PC-9 (cell line): Measurements from ENCODE around the gene IMMP2L. TPM values are rescaled to one million over a fixed set of nuclear protein-coding genes. Genes with fewer than 3 reads are reported as not detected.

Experiments
- BruUV-seq: library from RNA; stranded (reverse); fragments of 400-500 nt; replicated peaks from 2 replicates; lab custom pipeline; 2021; lab: Mats Ljungman, UMichigan
- CTCF ChIA-PET: fragments of 300-600 bp; sonication (Branson Sonifier 250); formaldehyde crosslinking; loops from one replicate; lab custom pipeline; 2022; ENCODE audit warnings: antibody characterized with exemption; lab: Charles Lee
- POLR2A ChIA-PET: fragments of 300-600 bp; sonication (Branson Sonifier 250); formaldehyde crosslinking; loops from one replicate; lab custom pipeline; 2022; ENCODE audit warnings: antibody characterized with exemption; ENCODE audit not compliant: unreplicated experiment; lab: Charles Lee
- DNase-seq, 2 experiments: peaks; one replicate each; pipeline versions ENCODE4 v3.0.0 to v3.0.0-alpha.2; 2015 to 2022; ENCODE audit warnings: mixed read lengths in 1 of 2
- H2AFZ ChIP-seq: fragments of 200-600 bp; sonication (generic); 2 replicates; pipeline ENCODE4 v1.8.1; 2017; ENCODE audit warnings: antibody characterized with exemption
- H3F3A ChIP-seq: fragments of 200-600 bp; sonication (generic); 2 replicates; pipeline ENCODE4 v1.8.1; 2017; ENCODE audit warnings: antibody characterized with exemption, mild to moderate bottlenecking, low read depth; ENCODE audit not compliant: insufficient read depth
- H3K27ac ChIP-seq: fragments of 200-600 bp; sonication (generic); 2 replicates; pipeline ENCODE4 v1.6.1; 2016; ENCODE audit warnings: mixed run types
- H3K27me3 ChIP-seq: fragments of 200-600 bp; sonication (generic); 2 replicates; pipeline ENCODE4 v1.6.1; 2016; ENCODE audit warnings: low read depth, mixed run types; ENCODE audit not compliant: insufficient read depth
- H3K36me3 ChIP-seq: fragments of 200-600 bp; sonication (generic); 2 replicates; pipeline ENCODE4 v1.6.1; 2016; ENCODE audit warnings: low read depth, mixed run types
- H3K4me1 ChIP-seq: fragments of 200-600 bp; sonication (generic); replicated peaks from 2 replicates; pipeline ENCODE4 v1.6.1; 2016; ENCODE audit warnings: mixed run types; ENCODE audit not compliant: insufficient read depth
- H3K4me2 ChIP-seq: fragments of 200-600 bp; sonication (generic); 2 replicates; pipeline ENCODE4 v1.6.1; 2017; ENCODE audit warnings: mixed run types
- H3K4me3 ChIP-seq: fragments of 200-600 bp; sonication (generic); 2 replicates; pipeline ENCODE4 v1.6.1; 2016; ENCODE audit warnings: mixed run types
- H3K79me2 ChIP-seq: fragments of 200-600 bp; sonication (generic); 2 replicates; pipeline ENCODE4 v1.6.1; 2017; ENCODE audit warnings: low read depth, mixed run types
- H3K9me2 ChIP-seq: fragments of 200-600 bp; sonication (generic); 2 replicates; pipeline ENCODE4 v1.8.1; 2017; ENCODE audit warnings: mild to moderate bottlenecking; ENCODE audit not compliant: insufficient read depth
- H3K9me3 ChIP-seq: fragments of 200-600 bp; sonication (generic); 2 replicates; pipeline ENCODE4 v1.8.1; 2016; ENCODE audit warnings: low read depth; ENCODE audit not compliant: insufficient read depth
- H4K20me1 ChIP-seq: fragments of 200-600 bp; sonication (generic); 2 replicates; pipeline ENCODE4 v1.8.1; 2017; ENCODE audit not compliant: insufficient read depth
- CTCF ChIP-seq: fragments of 200-600 bp; sonication (generic); conservative IDR thresholded peaks from 2 replicates; pipeline ENCODE4 v1.6.1; 2017; ENCODE audit warnings: mixed run types, antibody characterized with exemption, mild to moderate bottlenecking, moderate library complexity
- EZH2 ChIP-seq: fragments of 200-600 bp; sonication (generic); IDR thresholded peaks from 2 replicates; pipeline ENCODE4 v1.8.0; 2017; ENCODE audit warnings: antibody characterized with exemption, low read depth
- intact Hi-C: fragments of 100-400 bp; cut with micrococcal nuclease; formaldehyde crosslinking; loops from one replicate; pipeline ENCODE4 v1.10.0; 2022; ENCODE audit not compliant: unreplicated experiment
- total RNA-seq: library from RNA; stranded (reverse); gene quantifications from 2 replicates; pipeline ENCODE4 v1.2.3, GENCODE V29; 2021

The IMMP2L gene
- total RNA-seq, 1 experiment from 2014 or later = 40.5 TPM

GRCh38 chr7:111578754-111579153 is 16.5 kb upstream of the IMMP2L start:
- ChIA-PET POLR2A (no interaction called here), CTCF (no interaction called here)
- H3K79me2 ChIP-seq = no peaks in the 10 kb centered on the region
- H3K36me3 ChIP-seq = no peaks in the 10 kb centered on the region
- H3K4me1 ChIP-seq = no peaks in the 10 kb centered on the region
- no peaks in the 10 kb centered on the region for H3K27me3 ChIP-seq
- TF ChIP-seq EZH2 (no peak), CTCF (no peak)
- no peaks in the 10 kb centered on the region for H4K20me1 ChIP-seq
- peaks cover 4% of the 10 kb centered on the region; the same call in 1 of the 2 replicates for H3K9me2 ChIP-seq
- H3K4me2 ChIP-seq = no peak overlapping the region
- H3K4me3 ChIP-seq = no peak overlapping the region
- H3F3A ChIP-seq = no peaks in the 10 kb centered on the region
- H3K27ac ChIP-seq = no peak overlapping the region
- no peak for DNase-seq
- no TSS peak for BruUV-seq
- H3K9me3 ChIP-seq = no peaks in the 10 kb centered on the region; the same call in 1 of the 2 replicates
- intact Hi-C loops = no loop called here
- no peak overlapping the region for H2AFZ ChIP-seq

GRCh38 chr7:111571720-111572119 is 9.4 kb upstream of the IMMP2L start:
- Histone ChIP-seq H3K36me3 (no peaks in the 10 kb centered on the region), H3K27ac (no peak overlapping the region), H3K79me2 (no peaks in the 10 kb centered on the region), H3K4me2 (no peak overlapping the region), H3K9me2 (no peaks in the 10 kb centered on the region; the same call in 1 of the 2 replicates), H3K4me1 (no peaks in the 10 kb centered on the region), H4K20me1 (no peaks in the 10 kb centered on the region), H3K4me3 (no peak overlapping the region), H3K9me3 (peaks cover 9% of the 10 kb centered on the region; the same call in 1 of the 2 replicates), H3F3A (no peaks in the 10 kb centered on the region), H2AFZ (no peak overlapping the region), H3K27me3 (no peaks in the 10 kb centered on the region)
- CTCF ChIA-PET = no interaction called here
- TF ChIP-seq EZH2 (no peak), CTCF (no peak)
- intact Hi-C loops = no loop called here
- no TSS peak for BruUV-seq
- DNase-seq = no peak
- POLR2A ChIA-PET = no interaction called here

DNA sequence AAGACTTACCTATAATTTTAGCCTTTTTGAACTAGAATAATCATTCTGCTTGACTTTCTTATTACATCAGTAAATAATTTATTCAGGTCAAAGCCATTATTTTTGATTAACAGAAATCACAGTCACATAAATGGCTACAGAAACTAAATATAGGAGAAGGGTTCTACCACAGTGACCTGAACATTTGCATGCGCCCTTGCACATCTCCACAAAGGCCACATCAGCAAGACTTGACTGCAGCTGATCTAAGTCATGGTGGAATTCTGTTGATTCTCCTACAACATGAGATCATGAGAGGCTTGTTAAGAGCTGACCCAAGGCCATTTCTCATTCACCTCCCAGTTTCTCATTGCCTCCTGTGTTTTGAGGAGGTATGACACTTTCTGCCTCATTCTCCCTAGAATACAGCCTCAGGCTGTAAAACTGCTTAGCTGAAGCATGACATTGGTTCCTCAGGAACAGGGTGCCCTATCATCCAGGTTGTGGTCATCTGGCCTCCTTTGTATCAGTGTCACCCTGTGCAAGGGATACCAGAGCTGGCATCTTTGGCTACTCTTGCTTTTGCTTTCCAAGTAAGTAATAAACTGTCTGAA is 6.7 kb upstream of the IMMP2L start:
- DNase-seq = no peak
- H3K79me2 ChIP-seq = no peaks in the 10 kb centered on the region
- no peak overlapping the region for H3K27ac ChIP-seq
- intact Hi-C loops = loop anchor here (10.0 kb wide), 1 partner anchor 166 kb away; no protein-coding TSS in a partner anchor
- no peaks in the 10 kb centered on the region for H3K27me3 ChIP-seq
- no peaks in the 10 kb centered on the region for H3K9me2 ChIP-seq
- peaks cover 9% of the 10 kb centered on the region; the same call in 1 of the 2 replicates for H3K9me3 ChIP-seq
- no peak overlapping the region for H3K4me3 ChIP-seq
- BruUV-seq = no TSS peak
- TF ChIP-seq EZH2 (no peak), CTCF (no peak)
- H2AFZ ChIP-seq = no peak overlapping the region
- H3K4me1 ChIP-seq = no peaks in the 10 kb centered on the region
- no peaks in the 10 kb centered on the region for H4K20me1 ChIP-seq
- H3F3A ChIP-seq = no peaks in the 10 kb centered on the region
- H3K4me2 ChIP-seq = no peak overlapping the region
- H3K36me3 ChIP-seq = no peaks in the 10 kb centered on the region
- CTCF ChIA-PET = no interaction called here
- POLR2A ChIA-PET = no interaction called here
